ENCODE measurements around the gene KCNN3.

KCNN3 gene

GRCh38 chr1:154753426-154753825, 116.7 kb downstream of the KCNN3 start:
- TF ChIP-seq CTCF (IDR thresholded peaks at IDR 0.05; ENCODE audit: insufficient read depth, low read depth, low read length, missing control alignments) = no peak
- no peak overlapping the region for H3K4me3 ChIP-seq (ENCODE audit: low read depth, low read length)
- DNase-seq (ENCODE audit: low read depth) = no peak

- DNase-seq (ENCODE audit: low read depth) = no peak
- TF ChIP-seq CTCF (IDR thresholded peaks at IDR 0.05; ENCODE audit: insufficient read depth, low read depth, low read length, missing control alignments) = no peak
- H3K4me3 ChIP-seq (ENCODE audit: low read depth, low read length) = no peak overlapping the region
Measured at GRCh38 chr1:154752273-154753030, 117.6 kb downstream of the KCNN3 start.

GRCh38 chr1:154751690-154752089, 118.4 kb downstream of the KCNN3 start:
- no peak overlapping the region for H3K4me3 ChIP-seq (ENCODE audit: low read depth, low read length)
- no peak for DNase-seq (ENCODE audit: low read depth)
- TF ChIP-seq CTCF (IDR thresholded peaks at IDR 0.05; ENCODE audit: insufficient read depth, low read depth, low read length, missing control alignments) = no peak

- no peak overlapping the region for H3K4me3 ChIP-seq (ENCODE audit: low read depth, low read length)
- TF ChIP-seq CTCF (IDR thresholded peaks at IDR 0.05; ENCODE audit: insufficient read depth, low read depth, low read length, missing control alignments) = no peak
- DNase-seq (ENCODE audit: low read depth) = no peak
Measured at GRCh38 chr1:154750681-154751665, 119.1 kb downstream of the KCNN3 start.

GRCh38 chr1:154749078-154749760, 120.9 kb downstream of the KCNN3 start:
- DNase-seq (ENCODE audit: low read depth) = peak; percentile 44
- no peak overlapping the region for H3K4me3 ChIP-seq (ENCODE audit: low read depth, low read length)
- peak; percentile 36 for TF ChIP-seq CTCF (IDR thresholded peaks at IDR 0.05; ENCODE audit: insufficient read depth, low read depth, low read length, missing control alignments)

GRCh38 chr1:154748405-154748775, 121.7 kb downstream of the KCNN3 start:
- H3K4me3 ChIP-seq (ENCODE audit: low read depth, low read length) = no peak overlapping the region
- no peak for DNase-seq (ENCODE audit: low read depth)
- TF ChIP-seq CTCF (IDR thresholded peaks at IDR 0.05; ENCODE audit: insufficient read depth, low read depth, low read length, missing control alignments) = no peak
